Erythroblast (primary cell): Measurements from ENCODE around the gene SSBP3.

ENCODE experiments used
- DNase-seq, 2 experiments: peaks; one replicate each; lab custom pipeline; 2025; lab: John Stamatoyannopoulos, UW
- GATA1 ChIP-seq: IDR thresholded peaks from 2 replicates; pipeline ENCODE4 v1.6.1; 2011; ENCODE audit warnings: low read depth, mild to moderate bottlenecking, control low read depth, low read length, moderate library complexity
- POLR2A ChIP-seq: IDR thresholded peaks from 2 replicates; pipeline ENCODE4 v1.6.1; 2011; ENCODE audit warnings: mild to moderate bottlenecking, low read length

SSBP3 gene

GRCh38 chr1:54191525-54191924 lies 214.7 kb downstream of the SSBP3 start:
- no peak for DNase-seq
- TF ChIP-seq GATA1 (no peak), POLR2A (no peak)

- DNase-seq = no peak
- TF ChIP-seq POLR2A = no peak
- no peak for TF ChIP-seq GATA1
These were observed 215.7 kb downstream of the SSBP3 start for GRCh38 chr1:54190526-54190925.

- no peak for DNase-seq
- TF ChIP-seq GATA1 = no peak
- TF ChIP-seq POLR2A = no peak
These were observed 217.9 kb downstream of the SSBP3 start for GRCh38 chr1:54188291-54188690.

- DNase-seq = no peak
- TF ChIP-seq POLR2A (no peak), GATA1 (no peak)
These were observed 220.1 kb downstream of the SSBP3 start for GRCh38 chr1:54186056-54186455.

- TF ChIP-seq GATA1 (no peak), POLR2A (no peak)
- no peak for DNase-seq
These were observed 225.4 kb downstream of the SSBP3 start for GRCh38 chr1:54180701-54181360.

- no peak for DNase-seq
- no peak for TF ChIP-seq POLR2A
- TF ChIP-seq GATA1 = no peak
These were observed 227.7 kb downstream of the SSBP3 start for GRCh38 chr1:54178296-54179070.

- DNase-seq = no peak
These were observed 228.5 kb downstream of the SSBP3 start for GRCh38 chr1:54177726-54178125.

GRCh38 chr1:54176621-54177327 lies 229.4 kb downstream of the SSBP3 start:
- no peak for DNase-seq
- no peak for TF ChIP-seq GATA1
- no peak for TF ChIP-seq POLR2A

More at GRCh38 chr1:54177726-54178125, 228.5 kb downstream of the SSBP3 start:
- TF ChIP-seq POLR2A (no peak), GATA1 (no peak)
